K562 (cell line): Measurements from ENCODE around the gene CAPRIN1. TPM values are rescaled to one million over a fixed set of nuclear protein-coding genes. Genes with fewer than 3 reads are reported as not detected.

ENCODE experiments used
- ETV1 ChIP-seq: fragments of 450-650 bp; conservative IDR thresholded peaks from 2 replicates; pipeline ENCODE4 v1.6.1; 2016; ENCODE audit warnings: missing genetic modification characterization, control low read depth, low read depth, missing compliant biosample characterization
- HMG20A ChIP-seq: fragments of 450-650 bp; formaldehyde crosslinking; conservative IDR thresholded peaks from 2 replicates; pipeline ENCODE4 v1.4.0; 2020; ENCODE audit warnings: mild to moderate bottlenecking, mixed read lengths
- JUN ChIP-seq, 2 experiments: sonication (generic) in 1 of 2; formaldehyde crosslinking in 1 of 2; IDR thresholded peaks; 2 replicates each; pipeline versions ENCODE4 v1.6.1 to v1.8.0; 2012 to 2022; ENCODE audit warnings: borderline replicate concordance in 2 of 2, mild to moderate bottlenecking in 2 of 2, improper control_type of control experiment in 1 of 2, low read depth in 1 of 2, low read length in 1 of 2, missing genetic modification reagents in 1 of 2
- U2AF2 ChIP-seq: fragments of 200-400 bp; formaldehyde crosslinking; optimal IDR thresholded peaks from 2 replicates; pipeline ENCODE3; 2017; ENCODE audit warnings: low read depth, mild to moderate bottlenecking, low read length
- polyA plus RNA-seq, 8 experiments: library from polyadenylated mRNA; depleted of rRNA in 4 of 8; stranded (reverse) in 5 of 8; unstranded in 3 of 8; fragments of >200 nt; fragmentation: Nextera tagmentation in 2 of 8; fragmentation: Illumina TruSeq in 1 of 8; extraction: Ambion mirVana in 2 of 8; extraction: Trizol in 1 of 8; gene quantifications; 2 replicates each; pipeline versions ENCODE4 v1.2.1 to v1.2.3, GENCODE V29; 2011 to 2014; ENCODE audit warnings: inconsistent platforms in 1 of 8, missing spikeins in 1 of 8
- total RNA-seq, 7 experiments: library from RNA; depleted of rRNA in 6 of 7; stranded (reverse); fragments of >200 nt in 6 of 7; fragmentation: Illumina TruSeq in 2 of 7; extraction: Trizol in 2 of 7; gene quantifications; 2 replicates each; pipeline versions ENCODE4 v1.2.1 to v1.2.3, GENCODE V29; 2011 to 2021; ENCODE audit warnings: low replicate concordance in 1 of 7
- TF ChIP-seq, protein P1 (sequence below): sonication (generic); formaldehyde crosslinking; IDR thresholded peaks from 2 replicates; pipeline ENCODE4 v1.8.0; 2023; ENCODE audit warnings: mild to moderate bottlenecking, missing genetic modification reagents
- TF ChIP-seq, protein P2 (sequence below): sonication (generic); formaldehyde crosslinking; IDR thresholded peaks from 2 replicates; pipeline ENCODE4 v1.9.0; 2022; ENCODE audit warnings: mild to moderate bottlenecking, missing genetic modification reagents
- TF ChIP-seq, protein P3 (sequence below): fragments of 450-650 bp; IDR thresholded peaks from 2 replicates; pipeline ENCODE4 v1.6.1; 2016; ENCODE audit warnings: low read depth
- TF ChIP-seq, protein P4 (sequence below): fragments of 450-650 bp; IDR thresholded peaks from 2 replicates; pipeline ENCODE4 v1.6.1; 2017; ENCODE audit warnings: antibody characterized with exemption, mild to moderate bottlenecking

CAPRIN1 gene
- total and polyA plus RNA-seq, 9 of the 15 experiments (the other 6 are each of a cell fraction or from before 2014, with no cell fraction given) = 49.6 to 271 (median 244) TPM

DNA sequence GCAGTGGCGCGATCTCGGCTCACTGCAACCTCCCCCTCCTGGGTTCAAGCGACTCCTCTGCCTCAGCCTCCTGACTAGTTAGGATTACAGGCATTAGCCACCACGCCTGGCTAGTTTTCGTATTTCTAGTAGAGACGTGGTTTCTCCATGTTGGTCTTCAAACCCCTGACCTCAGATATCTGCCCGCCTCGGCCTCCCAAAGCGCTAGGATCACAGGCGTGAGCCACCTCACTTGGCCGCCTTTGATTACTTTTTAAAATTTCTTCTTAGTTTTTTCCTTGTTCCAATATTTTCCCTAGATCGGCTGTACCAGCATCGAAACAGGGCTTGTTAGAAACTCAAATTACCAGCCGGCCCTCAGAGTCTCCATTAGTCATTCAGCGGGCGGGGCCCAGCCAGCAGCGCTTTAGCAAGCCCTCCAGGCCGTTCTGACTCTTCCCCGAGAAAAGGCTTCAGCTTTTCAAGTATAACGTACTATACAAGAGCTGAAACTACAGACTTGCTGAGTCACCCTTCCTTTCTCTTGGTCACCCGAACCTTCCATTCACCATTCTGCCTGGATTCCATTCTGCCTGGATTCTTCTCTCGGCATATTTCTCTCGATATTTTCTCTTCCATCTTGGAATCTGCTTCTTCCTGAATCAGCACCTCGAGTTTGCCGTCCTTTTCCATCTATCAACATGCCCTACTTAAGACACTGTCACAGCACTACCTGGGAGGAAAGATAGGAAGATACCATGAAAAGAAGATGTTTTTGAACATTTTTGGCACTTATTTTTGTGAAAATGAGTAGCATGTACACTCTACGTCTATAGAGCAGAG, 6.7 kb upstream of the CAPRIN1 start (continued):
- TF ChIP-seq, protein P1, sequence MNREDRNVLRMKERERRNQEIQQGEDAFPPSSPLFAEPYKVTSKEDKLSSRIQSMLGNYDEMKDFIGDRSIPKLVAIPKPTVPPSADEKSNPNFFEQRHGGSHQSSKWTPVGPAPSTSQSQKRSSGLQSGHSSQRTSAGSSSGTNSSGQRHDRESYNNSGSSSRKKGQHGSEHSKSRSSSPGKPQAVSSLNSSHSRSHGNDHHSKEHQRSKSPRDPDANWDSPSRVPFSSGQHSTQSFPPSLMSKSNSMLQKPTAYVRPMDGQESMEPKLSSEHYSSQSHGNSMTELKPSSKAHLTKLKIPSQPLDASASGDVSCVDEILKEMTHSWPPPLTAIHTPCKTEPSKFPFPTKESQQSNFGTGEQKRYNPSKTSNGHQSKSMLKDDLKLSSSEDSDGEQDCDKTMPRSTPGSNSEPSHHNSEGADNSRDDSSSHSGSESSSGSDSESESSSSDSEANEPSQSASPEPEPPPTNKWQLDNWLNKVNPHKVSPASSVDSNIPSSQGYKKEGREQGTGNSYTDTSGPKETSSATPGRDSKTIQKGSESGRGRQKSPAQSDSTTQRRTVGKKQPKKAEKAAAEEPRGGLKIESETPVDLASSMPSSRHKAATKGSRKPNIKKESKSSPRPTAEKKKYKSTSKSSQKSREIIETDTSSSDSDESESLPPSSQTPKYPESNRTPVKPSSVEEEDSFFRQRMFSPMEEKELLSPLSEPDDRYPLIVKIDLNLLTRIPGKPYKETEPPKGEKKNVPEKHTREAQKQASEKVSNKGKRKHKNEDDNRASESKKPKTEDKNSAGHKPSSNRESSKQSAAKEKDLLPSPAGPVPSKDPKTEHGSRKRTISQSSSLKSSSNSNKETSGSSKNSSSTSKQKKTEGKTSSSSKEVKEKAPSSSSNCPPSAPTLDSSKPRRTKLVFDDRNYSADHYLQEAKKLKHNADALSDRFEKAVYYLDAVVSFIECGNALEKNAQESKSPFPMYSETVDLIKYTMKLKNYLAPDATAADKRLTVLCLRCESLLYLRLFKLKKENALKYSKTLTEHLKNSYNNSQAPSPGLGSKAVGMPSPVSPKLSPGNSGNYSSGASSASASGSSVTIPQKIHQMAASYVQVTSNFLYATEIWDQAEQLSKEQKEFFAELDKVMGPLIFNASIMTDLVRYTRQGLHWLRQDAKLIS (CRISPR knock-in tag) = no peak
- TF ChIP-seq JUN (IDR thresholded peaks at IDR 0.05; ENCODE audit: borderline replicate concordance, low read depth, low read length) (no peak), JUN (CRISPR knock-in tag; IDR thresholded peaks at IDR 0.05; ENCODE audit: borderline replicate concordance) (no peak), ETV1 (tag) (0 out of 2 replicates have a peak, but pooled peaks have one; percentile 43), U2AF2 (no peak), HMG20A (no peak)
- TF ChIP-seq, protein P2, sequence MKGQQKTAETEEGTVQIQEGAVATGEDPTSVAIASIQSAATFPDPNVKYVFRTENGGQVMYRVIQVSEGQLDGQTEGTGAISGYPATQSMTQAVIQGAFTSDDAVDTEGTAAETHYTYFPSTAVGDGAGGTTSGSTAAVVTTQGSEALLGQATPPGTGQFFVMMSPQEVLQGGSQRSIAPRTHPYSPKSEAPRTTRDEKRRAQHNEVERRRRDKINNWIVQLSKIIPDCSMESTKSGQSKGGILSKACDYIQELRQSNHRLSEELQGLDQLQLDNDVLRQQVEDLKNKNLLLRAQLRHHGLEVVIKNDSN (CRISPR knock-in tag) = no peak
- TF ChIP-seq, protein P3, sequence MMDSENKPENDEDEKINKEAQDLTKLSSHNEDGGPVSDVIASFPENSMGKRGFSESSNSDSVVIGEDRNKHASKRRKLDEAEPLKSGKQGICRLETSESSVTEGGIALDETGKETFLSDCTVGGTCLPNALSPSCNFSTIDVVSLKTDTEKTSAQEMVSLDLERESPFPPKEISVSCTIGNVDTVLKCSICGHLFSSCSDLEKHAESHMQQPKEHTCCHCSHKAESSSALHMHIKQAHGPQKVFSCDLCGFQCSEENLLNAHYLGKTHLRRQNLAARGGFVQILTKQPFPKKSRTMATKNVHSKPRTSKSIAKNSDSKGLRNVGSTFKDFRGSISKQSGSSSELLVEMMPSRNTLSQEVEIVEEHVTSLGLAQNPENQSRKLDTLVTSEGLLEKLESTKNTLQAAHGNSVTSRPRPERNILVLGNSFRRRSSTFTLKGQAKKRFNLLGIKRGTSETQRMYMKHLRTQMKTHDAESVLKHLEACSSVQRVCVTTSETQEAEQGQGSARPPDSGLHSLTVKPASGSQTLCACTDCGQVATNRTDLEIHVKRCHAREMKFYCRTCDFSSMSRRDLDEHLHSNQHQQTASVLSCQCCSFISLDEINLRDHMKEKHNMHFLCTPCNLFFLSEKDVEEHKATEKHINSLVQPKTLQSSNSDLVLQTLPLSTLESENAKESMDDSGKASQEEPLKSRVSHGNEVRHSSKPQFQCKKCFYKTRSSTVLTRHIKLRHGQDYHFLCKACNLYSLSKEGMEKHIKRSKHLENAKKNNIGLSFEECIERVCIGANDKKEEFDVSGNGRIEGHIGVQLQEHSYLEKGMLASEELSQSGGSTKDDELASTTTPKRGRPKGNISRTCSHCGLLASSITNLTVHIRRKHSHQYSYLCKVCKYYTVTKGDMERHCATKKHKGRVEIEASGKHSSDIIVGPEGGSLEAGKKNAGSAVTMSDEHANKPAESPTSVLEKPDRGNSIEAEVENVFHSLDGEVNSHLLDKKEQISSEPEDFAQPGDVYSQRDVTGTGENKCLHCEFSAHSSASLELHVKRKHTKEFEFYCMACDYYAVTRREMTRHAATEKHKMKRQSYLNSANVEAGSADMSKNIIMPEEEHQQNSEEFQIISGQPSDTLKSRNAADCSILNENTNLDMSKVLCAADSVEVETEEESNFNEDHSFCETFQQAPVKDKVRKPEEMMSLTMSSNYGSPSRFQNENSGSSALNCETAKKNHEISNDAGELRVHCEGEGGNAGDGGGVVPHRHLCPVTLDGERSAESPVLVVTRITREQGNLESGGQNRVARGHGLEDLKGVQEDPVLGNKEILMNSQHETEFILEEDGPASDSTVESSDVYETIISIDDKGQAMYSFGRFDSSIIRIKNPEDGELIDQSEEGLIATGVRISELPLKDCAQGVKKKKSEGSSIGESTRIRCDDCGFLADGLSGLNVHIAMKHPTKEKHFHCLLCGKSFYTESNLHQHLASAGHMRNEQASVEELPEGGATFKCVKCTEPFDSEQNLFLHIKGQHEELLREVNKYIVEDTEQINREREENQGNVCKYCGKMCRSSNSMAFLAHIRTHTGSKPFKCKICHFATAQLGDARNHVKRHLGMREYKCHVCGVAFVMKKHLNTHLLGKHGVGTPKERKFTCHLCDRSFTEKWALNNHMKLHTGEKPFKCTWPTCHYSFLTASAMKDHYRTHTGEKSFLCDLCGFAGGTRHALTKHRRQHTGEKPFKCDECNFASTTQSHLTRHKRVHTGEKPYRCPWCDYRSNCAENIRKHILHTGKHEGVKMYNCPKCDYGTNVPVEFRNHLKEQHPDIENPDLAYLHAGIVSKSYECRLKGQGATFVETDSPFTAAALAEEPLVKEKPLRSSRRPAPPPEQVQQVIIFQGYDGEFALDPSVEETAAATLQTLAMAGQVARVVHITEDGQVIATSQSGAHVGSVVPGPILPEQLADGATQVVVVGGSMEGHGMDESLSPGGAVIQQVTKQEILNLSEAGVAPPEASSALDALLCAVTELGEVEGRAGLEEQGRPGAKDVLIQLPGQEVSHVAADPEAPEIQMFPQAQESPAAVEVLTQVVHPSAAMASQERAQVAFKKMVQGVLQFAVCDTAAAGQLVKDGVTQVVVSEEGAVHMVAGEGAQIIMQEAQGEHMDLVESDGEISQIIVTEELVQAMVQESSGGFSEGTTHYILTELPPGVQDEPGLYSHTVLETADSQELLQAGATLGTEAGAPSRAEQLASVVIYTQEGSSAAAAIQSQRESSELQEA = no peak
- TF ChIP-seq, protein P4, sequence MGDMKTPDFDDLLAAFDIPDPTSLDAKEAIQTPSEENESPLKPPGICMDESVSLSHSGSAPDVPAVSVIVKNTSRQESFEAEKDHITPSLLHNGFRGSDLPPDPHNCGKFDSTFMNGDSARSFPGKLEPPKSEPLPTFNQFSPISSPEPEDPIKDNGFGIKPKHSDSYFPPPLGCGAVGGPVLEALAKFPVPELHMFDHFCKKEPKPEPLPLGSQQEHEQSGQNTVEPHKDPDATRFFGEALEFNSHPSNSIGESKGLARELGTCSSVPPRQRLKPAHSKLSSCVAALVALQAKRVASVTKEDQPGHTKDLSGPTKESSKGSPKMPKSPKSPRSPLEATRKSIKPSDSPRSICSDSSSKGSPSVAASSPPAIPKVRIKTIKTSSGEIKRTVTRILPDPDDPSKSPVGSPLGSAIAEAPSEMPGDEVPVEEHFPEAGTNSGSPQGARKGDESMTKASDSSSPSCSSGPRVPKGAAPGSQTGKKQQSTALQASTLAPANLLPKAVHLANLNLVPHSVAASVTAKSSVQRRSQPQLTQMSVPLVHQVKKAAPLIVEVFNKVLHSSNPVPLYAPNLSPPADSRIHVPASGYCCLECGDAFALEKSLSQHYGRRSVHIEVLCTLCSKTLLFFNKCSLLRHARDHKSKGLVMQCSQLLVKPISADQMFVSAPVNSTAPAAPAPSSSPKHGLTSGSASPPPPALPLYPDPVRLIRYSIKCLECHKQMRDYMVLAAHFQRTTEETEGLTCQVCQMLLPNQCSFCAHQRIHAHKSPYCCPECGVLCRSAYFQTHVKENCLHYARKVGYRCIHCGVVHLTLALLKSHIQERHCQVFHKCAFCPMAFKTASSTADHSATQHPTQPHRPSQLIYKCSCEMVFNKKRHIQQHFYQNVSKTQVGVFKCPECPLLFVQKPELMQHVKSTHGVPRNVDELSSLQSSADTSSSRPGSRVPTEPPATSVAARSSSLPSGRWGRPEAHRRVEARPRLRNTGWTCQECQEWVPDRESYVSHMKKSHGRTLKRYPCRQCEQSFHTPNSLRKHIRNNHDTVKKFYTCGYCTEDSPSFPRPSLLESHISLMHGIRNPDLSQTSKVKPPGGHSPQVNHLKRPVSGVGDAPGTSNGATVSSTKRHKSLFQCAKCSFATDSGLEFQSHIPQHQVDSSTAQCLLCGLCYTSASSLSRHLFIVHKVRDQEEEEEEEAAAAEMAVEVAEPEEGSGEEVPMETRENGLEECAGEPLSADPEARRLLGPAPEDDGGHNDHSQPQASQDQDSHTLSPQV = peak; percentile 88
